ENCODE measurements around the gene MBLAC1. TPM values are rescaled to one million over a fixed set of nuclear protein-coding genes. Genes with fewer than 3 reads are reported as not detected.

MBLAC1 gene
- total RNA-seq, 1 experiment from 2014 or later: 5.2 TPM

- ChIA-PET POLR2A (interaction anchor here (1.2 kb wide), 1 partner anchor 17 kb away, joined by 3 read pairs; no protein-coding TSS in a partner anchor), CTCF (no interaction called here)
- peaks cover 11% of the 10 kb centered on the region for H3K4me1 ChIP-seq (ENCODE audit: control insufficient read depth, insufficient read depth, low read length)
- H3K27me3 ChIP-seq (ENCODE audit: control insufficient read depth, insufficient read depth, low read length): no peaks in the 10 kb centered on the region
- no peaks in the 10 kb centered on the region for H3K36me3 ChIP-seq (ENCODE audit: control insufficient read depth, insufficient read depth, low read length)
- TF ChIP-seq TCF7L2 (IDR thresholded peaks at IDR 0.05; ENCODE audit: low read depth, low read length): peak; percentile 59
- TF ChIP-seq SIN3A (IDR thresholded peaks at IDR 0.05; ENCODE audit: borderline replicate concordance, insufficient read depth, low read depth, low read length): peak; percentile 55
- TF ChIP-seq POLR2AphosphoS5 (IDR thresholded peaks at IDR 0.05; ENCODE audit: low read depth, low read length): peak; percentile 86
- TF ChIP-seq CTCF (IDR thresholded peaks at IDR 0.05): no peak
- intact Hi-C loops (cut with micrococcal nuclease; ENCODE audit: unreplicated experiment) (no loop called here), in situ Hi-C loops (cut with HindIII; ENCODE audit: low pct_unique_long_range_greater_than_20kb, low sequenced_read_pairs) (no loop called here)
- peak within 1 kb of the TSS; percentile 88 for H3K27ac ChIP-seq (ENCODE audit: low read length)
- no peaks in the 10 kb centered on the region for H3K9me3 ChIP-seq (ENCODE audit: control insufficient read depth, insufficient read depth, low read depth, low read length)
- DNase-seq (ENCODE audit: low read depth, low spot score) (peak; percentile 95), ATAC-seq (peak; percentile 92)
- no TSS peak for BruUV-seq (replicated peaks)
- H3K4me3 ChIP-seq (ENCODE audit: low read depth in 2 of 2, low read length in 2 of 2): peak within 1 kb of the TSS; percentile 69 to 99
These were observed 7.4 kb upstream of the MBLAC1 start, which contains the start of the genes CNPY4 and TAF6 for GRCh38 chr7:100119072-100119969. Gene CNPY4 (plus strand): TSS chr7:100119634. CDS start chr7:100119745, 111 bp downstream. Gene TAF6 (minus strand): TSS chr7:100119358. CDS start chr7:100114209, 5,149 bp downstream.

- H3K4me1 ChIP-seq (ENCODE audit: control insufficient read depth, insufficient read depth, low read length): peaks cover 16% of the 10 kb centered on the region
- ChIA-PET CTCF (no interaction called here), POLR2A (interaction anchor here (0.9 to 1.2 kb wide), 2 partner anchors 18 to 20 kb away, joined by 3 to 16 read pairs; no protein-coding TSS in a partner anchor)
- peak; percentile 75 for ATAC-seq
- no peaks in the 10 kb centered on the region for H3K27me3 ChIP-seq (ENCODE audit: control insufficient read depth, insufficient read depth, low read length)
- intact Hi-C loops (cut with micrococcal nuclease; ENCODE audit: unreplicated experiment) (no loop called here), in situ Hi-C loops (cut with HindIII; ENCODE audit: low pct_unique_long_range_greater_than_20kb, low sequenced_read_pairs) (no loop called here)
- peak overlapping the region; percentile 69 to 99 for H3K4me3 ChIP-seq (ENCODE audit: low read depth in 2 of 2, low read length in 2 of 2)
- BruUV-seq (replicated peaks): TSS peak; percentile 84
- DNase-seq (ENCODE audit: low read depth, low spot score): peak; percentile 61
- TF ChIP-seq SIN3A (IDR thresholded peaks at IDR 0.05; ENCODE audit: borderline replicate concordance, insufficient read depth, low read depth, low read length) (no peak; the same call in 1 of the 2 replicates), CTCF (IDR thresholded peaks at IDR 0.05) (no peak), TCF7L2 (IDR thresholded peaks at IDR 0.05; ENCODE audit: low read depth, low read length) (peak; percentile 69; the same call in 1 of the 2 replicates), POLR2AphosphoS5 (IDR thresholded peaks at IDR 0.05; ENCODE audit: low read depth, low read length) (no peak), REST (IDR thresholded peaks at IDR 0.05; ENCODE audit: insufficient read depth in 1 of 2, low read depth in 2 of 2, low read length in 1 of 2) (no peak)
- peak overlapping the region; percentile 88 for H3K27ac ChIP-seq (ENCODE audit: low read length)
- no peaks in the 10 kb centered on the region for H3K36me3 ChIP-seq (ENCODE audit: control insufficient read depth, insufficient read depth, low read length)
- H3K9me3 ChIP-seq (ENCODE audit: control insufficient read depth, insufficient read depth, low read depth, low read length): no peaks in the 10 kb centered on the region
These were observed 6.6 kb upstream of the MBLAC1 start for GRCh38 chr7:100119970-100120732.

Measured in Panc1 (cell line).